Thyroid gland (tissue), 4 donors: Measurements from ENCODE around the gene HPS6. TPM values are rescaled to one million over a fixed set of nuclear protein-coding genes. Genes with fewer than 3 reads are reported as not detected.
"Not testable (repeated sequence)": the region's sequence is repeated elsewhere in the genome, so short reads cannot be mapped to it uniquely, and the experiment has no call there.

Source experiments
- DNase-seq, 2 donors: peaks; one replicate each; pipeline ENCODE4 v3.0.0-alpha.2; 2019
- H3K27ac ChIP-seq, 3 donors: fragments of 200-600 bp; sonication (generic); 1 replicate in 2 of 3; 2 replicates in 1 of 3; pipeline ENCODE4 v1.5.1; 2016 to 2019; ENCODE audit warnings: mild to moderate bottlenecking in 1 of 3, moderate library complexity in 1 of 3
- H3K27me3 ChIP-seq: fragments of 200-600 bp; sonication (generic); one replicate; pipeline ENCODE4 v1.5.1; 2019
- H3K36me3 ChIP-seq, 2 donors: fragments of 200-600 bp; sonication (generic); one replicate each; pipeline ENCODE4 v1.5.1; 2016 to 2019
- H3K4me1 ChIP-seq, 2 donors: fragments of 200-600 bp; sonication (generic); one replicate each; pipeline ENCODE4 v1.5.1; 2017 to 2019
- H3K4me3 ChIP-seq, 3 donors: fragments of 200-600 bp; sonication (generic); replicated peaks in 1 of 3; 1 replicate in 2 of 3; 2 replicates in 1 of 3; pipeline ENCODE4 v1.5.1; 2016; ENCODE audit warnings: mild to moderate bottlenecking in 1 of 3
- H3K9me3 ChIP-seq: fragments of 200-600 bp; sonication (generic); one replicate; pipeline ENCODE4 v1.5.1; 2017
- POLR2A ChIP-seq, 2 donors: fragments of 450-650 bp; IDR thresholded peaks; one replicate each; pipeline ENCODE4 v1.6.1; 2017; ENCODE audit warnings: antibody characterized with exemption in 2 of 2, mild to moderate bottlenecking in 2 of 2, moderate library complexity in 1 of 2
- WGBS, 2 donors: methylation state at CpG; one replicate each; pipeline ENCODE4 v1.1.5; 2017; 5-methylcytosine and 5-hydroxymethylcytosine counted together
- intact Hi-C: fragments of 100-400 bp; cut with DNase I; formaldehyde crosslinking; loops from one replicate; pipeline ENCODE4 v1.15.1; 2023
- total RNA-seq, 4 donors: library from RNA; depleted of rRNA; stranded (reverse); fragments of >200 nt; gene quantifications; one replicate each; pipeline ENCODE4 v1.2.3, GENCODE V29; 2016
- TF ChIP-seq, protein P1 (sequence below), 6 experiments: fragments of 200-600 bp in 3 of 6; fragments of 450-650 bp in 3 of 6; sonication (generic) in 3 of 6; IDR thresholded peaks; one replicate each; pipeline ENCODE4 v1.5.1; 2016 to 2019; ENCODE audit warnings: antibody characterized with exemption in 6 of 6, mild to moderate bottlenecking in 2 of 6, inconsistent platforms in 1 of 6, moderate library complexity in 1 of 6

The HPS6 gene
- total RNA-seq, 4 donors from 2014 or later, result 18.7 to 28.5 (median 23.8) TPM

DNA sequence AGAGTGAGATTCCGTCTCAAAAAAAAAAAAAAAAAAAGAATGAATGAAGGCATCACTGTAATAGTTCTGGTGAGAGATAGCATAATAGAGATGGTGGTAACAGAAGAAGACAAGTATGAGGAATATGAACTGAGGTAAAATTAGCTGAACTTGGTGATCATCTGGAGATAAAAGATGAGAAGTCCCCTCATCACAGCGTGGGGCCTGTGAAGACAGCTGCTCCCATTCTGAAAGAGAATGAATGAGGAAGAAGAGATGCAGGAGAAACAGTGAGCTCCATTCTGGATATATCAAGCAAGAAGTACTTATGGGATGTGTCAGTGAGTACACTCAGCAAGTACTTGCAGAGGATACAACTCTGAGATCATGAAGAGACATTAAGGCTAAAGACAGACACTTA, 37.9 kb upstream of the HPS6 start:
- H3K36me3 ChIP-seq, result peaks cover 30 to 45% of the 10 kb centered on the region in 2 donors
- TF ChIP-seq POLR2A (IDR thresholded peaks at IDR 0.05), result no peak
- TF ChIP-seq, protein P1, sequence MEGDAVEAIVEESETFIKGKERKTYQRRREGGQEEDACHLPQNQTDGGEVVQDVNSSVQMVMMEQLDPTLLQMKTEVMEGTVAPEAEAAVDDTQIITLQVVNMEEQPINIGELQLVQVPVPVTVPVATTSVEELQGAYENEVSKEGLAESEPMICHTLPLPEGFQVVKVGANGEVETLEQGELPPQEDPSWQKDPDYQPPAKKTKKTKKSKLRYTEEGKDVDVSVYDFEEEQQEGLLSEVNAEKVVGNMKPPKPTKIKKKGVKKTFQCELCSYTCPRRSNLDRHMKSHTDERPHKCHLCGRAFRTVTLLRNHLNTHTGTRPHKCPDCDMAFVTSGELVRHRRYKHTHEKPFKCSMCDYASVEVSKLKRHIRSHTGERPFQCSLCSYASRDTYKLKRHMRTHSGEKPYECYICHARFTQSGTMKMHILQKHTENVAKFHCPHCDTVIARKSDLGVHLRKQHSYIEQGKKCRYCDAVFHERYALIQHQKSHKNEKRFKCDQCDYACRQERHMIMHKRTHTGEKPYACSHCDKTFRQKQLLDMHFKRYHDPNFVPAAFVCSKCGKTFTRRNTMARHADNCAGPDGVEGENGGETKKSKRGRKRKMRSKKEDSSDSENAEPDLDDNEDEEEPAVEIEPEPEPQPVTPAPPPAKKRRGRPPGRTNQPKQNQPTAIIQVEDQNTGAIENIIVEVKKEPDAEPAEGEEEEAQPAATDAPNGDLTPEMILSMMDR (IDR thresholded peaks at IDR 0.05), result no peak

DNA sequence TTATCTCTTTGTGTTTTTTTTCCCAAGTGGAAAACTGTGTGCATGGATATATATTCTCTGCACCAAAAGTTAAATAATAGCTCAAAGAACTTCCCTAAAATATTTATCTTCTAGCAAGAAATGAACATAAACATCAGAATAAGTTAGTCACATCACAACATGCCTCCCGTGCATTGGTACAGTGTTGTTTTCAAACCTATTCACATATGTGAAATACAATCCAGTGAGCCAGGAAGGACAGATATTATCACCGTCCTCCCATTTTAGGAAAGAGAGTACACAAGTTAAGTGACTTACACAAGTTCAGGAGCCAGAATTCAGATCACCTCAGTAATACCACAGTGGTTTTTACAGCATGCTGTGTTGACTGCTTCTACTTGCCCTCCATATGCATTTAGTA, 31.4 kb upstream of the HPS6 start:
- TF ChIP-seq, protein P1 (IDR thresholded peaks at IDR 0.05), result no peak
- TF ChIP-seq POLR2A (IDR thresholded peaks at IDR 0.05), result no peak
- Histone ChIP-seq H3K27me3 (no peaks in the 10 kb centered on the region), H3K4me1 (no peaks in the 10 kb centered on the region), H3K27ac (no peak overlapping the region), H3K4me3 (no peak overlapping the region), H3K36me3 (peaks cover 18 to 20% of the 10 kb centered on the region in 2 donors), H3K9me3 (no peaks in the 10 kb centered on the region)
- intact Hi-C loops, result no loop called here
- 95 to 96% methylated on average over 2 of the region's 2 CpGs for WGBS, 2 donors
- no peak for DNase-seq

More for the DNA sequence above, 37.9 kb upstream of the HPS6 start:
- DNase-seq, result no peak
- WGBS, 2 donors, result 91 to 99% methylated on average over 2 of the region's 2 CpGs
- intact Hi-C loops, result no loop called here
- no peak overlapping the region for H3K4me3 ChIP-seq
- no peaks in the 10 kb centered on the region for H3K27me3 ChIP-seq
- H3K4me1 ChIP-seq, result no peaks in the 10 kb centered on the region
- no peaks in the 10 kb centered on the region for H3K9me3 ChIP-seq
- no peak overlapping the region for H3K27ac ChIP-seq

DNA sequence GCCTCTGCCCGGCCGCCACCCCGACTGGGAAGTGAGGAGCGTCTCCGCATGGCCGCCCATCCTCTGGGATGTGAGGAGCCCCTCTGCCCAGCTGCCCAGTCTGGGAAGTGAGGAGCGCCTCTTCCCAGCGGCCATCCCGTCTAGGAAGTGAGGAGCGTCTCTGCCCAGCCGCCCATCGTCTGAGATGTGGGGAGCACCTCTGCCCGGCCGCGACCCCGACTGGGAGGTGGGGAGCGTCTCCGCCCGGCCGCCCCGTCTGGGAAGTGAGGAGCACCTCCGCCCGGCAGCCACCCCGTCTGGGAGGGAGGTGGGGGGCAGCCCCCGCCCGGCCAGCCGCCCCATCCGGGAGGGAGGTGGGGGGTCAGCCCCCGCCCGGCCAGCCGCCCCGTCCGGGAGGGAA, 29.3 kb upstream of the HPS6 start:
- Histone ChIP-seq H3K4me1 (peaks cover 0 to 10% of the 10 kb centered on the region in 2 donors), H3K36me3 (peaks cover 9 to 14% of the 10 kb centered on the region in 2 donors)
- H3K4me3 ChIP-seq, intact Hi-C loops, H3K9me3 ChIP-seq, DNase-seq, H3K27me3 ChIP-seq, H3K27ac ChIP-seq: not testable (repeated sequence)
- whole genome bisulfite sequencing, 2 donors, result no CpG with 5 or more reads among the region's 33 CpGs

DNA sequence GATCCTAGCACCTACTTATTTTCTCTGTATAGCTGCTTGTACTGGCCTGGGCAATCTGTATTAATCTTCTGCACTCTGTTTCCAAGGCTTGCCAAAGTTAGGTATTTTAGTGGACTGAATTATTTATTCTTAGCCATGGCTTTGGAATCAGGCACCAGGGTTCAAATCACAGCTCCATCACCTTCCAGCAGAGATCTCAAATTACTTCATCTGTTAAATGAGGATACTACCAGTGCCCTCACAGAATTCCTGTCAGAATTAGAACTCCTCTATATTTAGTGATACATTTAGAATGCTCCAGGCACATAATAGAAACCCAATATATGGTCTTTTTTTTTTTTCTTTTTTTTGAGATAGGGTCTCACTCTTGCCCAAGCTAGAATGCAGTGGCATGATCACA, 26.7 kb upstream of the HPS6 start:
- DNase-seq, result no peak
- Histone ChIP-seq H3K4me3 (no peak overlapping the region), H3K27ac (no peak overlapping the region), H3K4me1 (peaks cover 0 to 10% of the 10 kb centered on the region in 2 donors), H3K27me3 (no peaks in the 10 kb centered on the region), H3K9me3 (no peaks in the 10 kb centered on the region), H3K36me3 (peaks cover 0 to 9% of the 10 kb centered on the region in 2 donors)
- TF ChIP-seq, protein P1 (IDR thresholded peaks at IDR 0.05), result no peak
- no peak for TF ChIP-seq POLR2A (IDR thresholded peaks at IDR 0.05)
- intact Hi-C loops, result no loop called here

DNA sequence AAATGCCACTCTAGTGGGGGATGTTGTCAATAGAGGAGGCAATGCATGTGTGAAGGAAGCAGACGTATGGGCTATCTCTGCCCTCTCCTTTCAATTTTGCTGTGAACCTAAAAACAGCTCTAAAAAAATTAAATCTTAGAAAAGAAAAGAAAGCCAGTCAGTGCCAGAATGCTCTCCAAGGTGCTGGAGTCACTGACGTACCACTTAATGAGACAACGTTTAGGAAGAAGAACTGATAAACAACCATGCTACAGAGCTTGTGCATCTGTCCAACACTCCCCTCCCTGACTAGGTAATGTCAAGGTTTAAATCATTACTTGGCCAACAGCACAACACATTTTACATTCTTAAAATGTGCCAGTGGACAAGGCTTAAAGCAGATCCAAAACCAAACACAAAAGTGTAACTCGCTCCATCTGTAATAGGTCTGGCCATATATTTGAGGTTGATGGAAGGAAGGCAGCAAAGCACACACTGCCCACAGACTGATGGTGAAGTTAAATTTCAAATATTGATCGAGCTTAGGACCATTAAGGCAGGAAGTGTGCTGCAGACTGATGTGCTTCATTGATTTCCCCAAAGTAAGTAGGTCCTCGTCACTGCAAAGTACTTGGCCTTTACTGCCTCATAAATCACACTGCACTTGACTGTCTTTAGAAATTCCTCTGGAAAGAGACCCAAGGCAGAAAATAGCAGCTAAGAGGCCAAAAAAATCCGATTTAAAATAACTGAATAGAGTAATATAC, 24.7 kb upstream of the HPS6 start:
- H3K9me3 ChIP-seq, result no peaks in the 10 kb centered on the region
- no peak overlapping the region for H3K4me3 ChIP-seq
- no peak overlapping the region for H3K27ac ChIP-seq
- DNase-seq, result peak in 1 of 2 donors; percentile 17
- 33 to 38% methylated on average over 7 of the region's 7 CpGs for WGBS, 2 donors
- no peaks in the 10 kb centered on the region for H3K27me3 ChIP-seq
- peaks cover 4 to 21% of the 10 kb centered on the region in 2 donors for H3K4me1 ChIP-seq
- TF ChIP-seq POLR2A (IDR thresholded peaks at IDR 0.05), result no peak
- TF ChIP-seq, protein P1 (IDR thresholded peaks at IDR 0.05), result no peak
- intact Hi-C loops, result no loop called here
- H3K36me3 ChIP-seq, result peaks cover 0 to 9% of the 10 kb centered on the region in 2 donors
